Activated CD4-positive, alpha-beta T cell treated with anti-CD3 and anti-CD28 coated beads for 4 hours (primary cell): ENCODE results near the gene BMPR1A.

Experiments
- DNase-seq, 2 donors: peaks; one replicate each; pipeline ENCODE4 v3.0.0-alpha.2; 2020

BMPR1A gene

DNA sequence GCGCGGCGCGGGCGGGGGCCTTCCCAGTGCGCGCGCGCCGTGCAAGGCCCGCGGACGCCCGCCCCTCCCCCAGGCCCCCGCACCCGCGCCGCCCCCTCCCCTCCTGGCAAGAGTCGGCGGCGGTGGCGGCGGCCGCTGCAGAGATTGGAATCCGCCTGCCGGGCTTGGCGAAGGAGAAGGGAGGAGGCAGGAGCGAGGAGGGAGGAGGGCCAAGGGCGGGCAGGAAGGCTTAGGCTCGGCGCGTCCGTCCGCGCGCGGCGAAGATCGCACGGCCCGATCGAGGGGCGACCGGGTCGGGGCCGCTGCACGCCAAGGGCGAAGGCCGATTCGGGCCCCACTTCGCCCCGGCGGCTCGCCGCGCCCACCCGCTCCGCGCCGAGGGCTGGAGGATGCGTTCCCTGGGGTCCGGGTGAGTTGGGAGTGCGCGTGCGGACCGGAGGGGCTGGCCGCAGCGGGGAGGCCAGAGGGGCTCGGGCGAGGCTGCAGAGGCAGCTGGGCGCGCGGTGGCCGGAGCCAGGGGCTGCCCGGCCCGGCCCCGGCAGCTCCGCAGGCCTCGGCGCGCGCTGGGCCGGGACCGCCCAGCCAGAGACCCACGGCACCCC lies at the start of gene BMPR1A:
Gene BMPR1A, plus strand, starts transcription at position 109 of the 602 bp plus-strand sequence. CDS start 119,400 bp downstream, outside the sequence.
- no peak for DNase-seq

DNA sequence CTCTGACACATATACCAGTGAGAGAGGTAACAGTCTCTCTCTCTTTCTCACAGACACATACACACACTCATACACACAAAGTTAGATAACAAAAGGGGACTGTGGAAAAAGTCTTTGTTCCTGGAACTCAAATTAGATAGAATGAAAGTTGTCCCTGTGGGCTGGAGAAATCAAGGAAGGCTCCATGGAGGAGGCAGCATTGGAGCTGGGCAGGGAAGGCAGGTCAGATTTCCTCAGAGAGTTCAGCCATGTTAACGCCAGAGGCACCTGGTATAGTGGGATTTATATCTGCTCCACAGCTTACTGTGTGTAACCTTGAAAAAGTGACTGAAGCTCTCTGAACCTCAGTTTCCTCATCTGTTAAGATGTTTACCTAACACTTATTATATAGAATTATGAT lies 49.4 kb upstream of the BMPR1A start:
- no peak for DNase-seq

- DNase-seq, result no peak
Observed at GRCh38 chr10:86707505-86707904, 48.9 kb upstream of the BMPR1A start.

DNA sequence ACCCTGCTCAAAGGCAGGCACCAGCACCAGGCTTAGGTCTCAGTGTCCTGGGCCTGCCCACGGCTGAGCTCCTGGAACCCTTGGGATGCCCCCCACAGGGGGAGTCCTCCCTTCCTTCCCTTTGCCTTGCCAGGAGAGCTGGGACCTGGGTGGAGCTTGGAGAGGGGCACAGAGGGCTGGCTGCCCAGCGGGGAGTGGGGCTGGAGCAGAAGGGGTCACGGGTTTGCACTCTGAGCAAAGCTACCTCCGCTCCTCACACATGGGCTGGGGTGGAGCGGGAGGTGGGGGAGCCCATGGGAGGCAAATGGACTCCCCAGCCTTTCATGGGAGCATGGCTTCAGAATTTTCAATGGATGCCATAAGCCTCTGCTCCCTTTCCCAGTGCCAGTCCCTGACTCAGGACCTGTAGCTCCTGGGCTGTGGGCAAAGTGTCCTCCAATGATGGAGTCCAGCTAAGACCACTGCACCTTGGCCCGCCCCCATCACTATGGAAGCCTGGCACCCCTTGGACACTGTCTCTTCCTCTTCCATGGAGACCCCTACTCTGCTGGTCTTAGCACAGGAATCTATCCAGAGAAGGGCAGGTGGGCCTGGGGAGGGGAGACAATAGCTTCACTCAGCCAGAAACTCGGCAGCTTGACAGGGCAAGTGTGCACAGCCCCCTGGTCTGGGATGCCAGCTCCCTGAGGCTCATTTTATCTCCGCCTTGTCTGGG lies 48.2 kb upstream of the BMPR1A start:
- DNase-seq, result no peak

- DNase-seq, result no peak
Observed at GRCh38 chr10:86708783-86709380, 47.5 kb upstream of the BMPR1A start.

- DNase-seq, result no peak
Observed at GRCh38 chr10:86709396-86710185, 46.8 kb upstream of the BMPR1A start.

DNA sequence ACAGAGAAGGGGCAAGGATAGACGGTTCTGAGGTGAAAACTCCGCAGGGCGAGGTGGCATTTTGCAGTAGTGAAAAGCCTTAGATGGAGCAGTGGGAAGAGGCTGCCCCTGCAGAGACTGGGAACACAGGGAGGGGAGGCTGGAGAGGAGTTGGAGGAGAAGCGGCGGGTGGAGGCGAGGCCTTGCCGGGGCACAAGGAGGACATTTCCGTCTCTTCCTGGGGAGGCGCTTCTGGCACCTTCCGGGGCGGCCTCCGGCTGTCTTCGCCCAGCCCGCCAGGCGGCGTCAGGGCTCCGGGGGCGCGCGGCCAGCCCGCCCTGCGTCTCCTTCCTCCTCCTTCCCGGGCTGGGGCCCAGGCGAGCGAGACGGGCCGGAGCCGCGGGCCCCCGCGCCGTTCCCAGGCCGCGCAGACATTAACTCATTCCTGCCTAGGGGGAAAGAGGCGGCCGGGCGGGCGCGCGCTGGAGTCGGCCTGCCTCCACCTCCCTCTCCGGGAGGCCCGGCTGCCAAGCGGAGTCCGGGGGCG lies 45.4 kb upstream of the BMPR1A start:
- peak; percentile 80 for DNase-seq

DNA sequence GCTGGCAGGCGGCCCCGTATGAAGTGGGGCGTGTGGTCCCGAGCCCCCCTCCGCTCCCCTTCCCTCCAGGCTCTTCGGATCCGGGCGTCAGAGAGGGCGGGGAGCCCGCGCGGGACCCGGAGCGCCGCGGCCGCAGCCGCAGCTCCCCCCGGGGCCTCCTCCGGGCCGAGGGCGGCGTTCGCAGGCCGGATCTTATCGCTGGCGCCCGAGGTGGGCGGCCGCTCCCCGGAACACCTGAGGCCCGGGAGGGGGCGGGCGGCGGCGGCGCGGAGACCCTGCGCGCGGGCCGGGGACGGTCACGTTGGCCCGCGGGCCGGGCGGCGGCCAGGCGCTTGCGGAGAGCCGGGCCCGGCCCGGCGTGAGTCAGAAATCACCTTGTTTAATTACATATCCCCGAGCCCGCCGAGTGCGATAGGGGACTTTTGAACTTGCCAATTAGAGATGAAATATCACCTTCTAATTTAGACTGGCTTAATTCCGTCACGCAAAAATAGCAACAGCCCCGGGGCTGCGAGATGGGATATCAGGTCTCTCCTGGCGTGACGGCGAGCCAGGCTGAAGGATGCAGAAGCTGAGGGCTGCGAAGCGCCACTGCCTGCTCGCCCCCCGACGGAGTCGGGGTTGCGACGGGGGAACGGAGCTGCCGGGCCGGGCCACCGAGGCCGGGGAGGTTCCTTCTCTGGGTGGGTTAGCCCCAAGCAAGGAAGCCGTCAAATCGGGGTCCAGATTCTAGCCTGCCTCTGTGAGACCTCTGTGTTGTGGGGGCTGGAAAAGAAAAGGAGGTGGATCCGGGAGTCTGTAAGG lies 44.7 kb upstream of the BMPR1A start:
- DNase-seq, result peak; percentile 44 to 59

DNA sequence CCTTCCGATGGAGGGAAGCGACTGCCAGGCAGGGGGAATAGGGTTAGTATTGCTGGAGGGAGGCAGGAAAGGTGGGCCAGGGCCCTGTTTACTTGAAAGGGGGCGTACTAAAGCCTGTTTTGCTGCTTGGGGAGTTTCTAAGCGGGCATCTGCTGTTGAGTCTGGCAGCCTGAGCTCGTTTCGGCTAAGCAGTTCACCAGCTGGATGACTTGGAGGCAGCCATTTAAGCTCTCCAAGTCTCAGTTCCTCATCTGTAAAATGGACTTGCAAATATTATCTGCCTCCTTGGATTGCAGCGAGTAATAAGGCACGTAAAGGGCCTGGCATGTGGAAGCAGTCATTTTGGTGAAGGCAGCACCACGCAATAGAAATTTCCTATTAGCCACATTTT lies 44.1 kb upstream of the BMPR1A start:
- DNase-seq, result no peak

DNA sequence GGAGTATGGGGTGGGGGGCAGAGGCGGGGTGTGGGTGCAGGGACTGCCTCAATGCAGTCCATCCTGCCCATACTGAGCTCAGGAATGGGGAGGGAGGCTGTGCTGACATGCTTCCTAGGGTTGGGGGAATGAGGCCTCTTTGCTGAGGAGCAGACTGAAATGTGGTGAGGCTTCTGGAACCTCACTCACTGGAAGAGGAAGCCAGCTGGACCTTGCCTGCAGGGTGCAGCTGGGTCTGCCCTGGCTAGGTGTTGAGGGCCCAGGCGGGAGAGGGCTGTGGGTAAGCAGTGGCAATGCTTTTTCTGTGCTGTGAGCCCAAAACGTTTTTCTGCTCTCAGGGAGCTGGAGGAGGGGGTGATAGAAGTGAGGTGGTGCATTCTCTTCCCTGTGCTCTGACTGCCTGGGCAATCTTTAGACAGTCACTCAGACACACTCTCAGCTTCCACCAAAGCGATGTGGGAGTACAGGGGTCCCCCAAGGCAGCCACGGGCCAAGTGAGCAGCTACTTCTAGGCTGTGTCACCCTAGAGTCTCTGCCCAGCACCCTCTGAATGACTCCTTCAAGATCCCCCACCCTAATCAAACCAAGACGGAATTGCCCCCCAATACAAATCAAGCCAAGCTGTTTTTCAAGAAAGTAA lies 41.1 kb upstream of the BMPR1A start:
- no peak for DNase-seq

DNA sequence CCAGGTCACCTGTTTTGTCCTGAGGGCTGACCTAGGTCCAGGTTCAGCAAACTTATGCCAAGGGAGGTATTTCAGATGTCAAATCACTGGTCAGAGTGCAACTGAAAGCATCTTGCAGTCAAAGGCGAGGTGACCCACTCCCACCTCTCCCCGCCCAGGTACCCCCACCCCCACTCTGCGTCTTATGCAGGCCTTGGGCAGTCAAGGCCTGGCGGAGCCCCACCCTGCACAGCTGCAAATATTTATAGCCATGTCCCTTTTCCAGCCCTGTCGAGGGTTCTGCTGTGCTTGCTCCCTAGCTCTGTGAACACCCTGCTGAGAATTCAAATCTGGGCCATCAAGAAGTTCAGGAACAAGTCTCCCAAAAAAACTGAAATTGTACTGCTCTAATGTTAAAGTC lies 40.6 kb upstream of the BMPR1A start:
- no peak for DNase-seq

GRCh38 chr10:86716466-86716865 lies 40.0 kb upstream of the BMPR1A start:
- no peak for DNase-seq

GRCh38 chr10:86718556-86718955 lies 37.9 kb upstream of the BMPR1A start:
- DNase-seq, result no peak

- DNase-seq, result no peak
Observed at GRCh38 chr10:86721232-86721631, 35.2 kb upstream of the BMPR1A start.

DNA sequence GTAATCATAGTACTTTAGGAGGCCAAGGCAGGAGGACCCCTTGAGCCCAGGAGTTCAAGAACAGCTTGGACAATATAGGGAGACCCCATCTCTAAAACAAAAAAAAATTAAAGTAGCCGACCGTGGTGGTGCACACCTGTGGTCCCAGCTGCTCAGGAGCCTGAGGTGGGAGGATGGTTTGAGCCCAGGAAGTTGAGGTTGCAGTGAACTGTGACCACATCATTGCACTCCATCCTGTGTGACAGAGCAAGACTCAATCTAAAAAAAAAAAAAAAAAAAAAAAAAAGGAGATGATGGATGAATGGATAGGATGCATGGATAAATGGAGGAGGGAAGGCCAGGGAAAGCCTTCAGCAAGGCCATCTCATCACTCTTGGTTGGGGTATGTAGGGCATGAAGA lies 33.4 kb upstream of the BMPR1A start:
- no peak for DNase-seq

- DNase-seq, result no peak
Observed at GRCh38 chr10:86724445-86724844, 32.0 kb upstream of the BMPR1A start.

DNA sequence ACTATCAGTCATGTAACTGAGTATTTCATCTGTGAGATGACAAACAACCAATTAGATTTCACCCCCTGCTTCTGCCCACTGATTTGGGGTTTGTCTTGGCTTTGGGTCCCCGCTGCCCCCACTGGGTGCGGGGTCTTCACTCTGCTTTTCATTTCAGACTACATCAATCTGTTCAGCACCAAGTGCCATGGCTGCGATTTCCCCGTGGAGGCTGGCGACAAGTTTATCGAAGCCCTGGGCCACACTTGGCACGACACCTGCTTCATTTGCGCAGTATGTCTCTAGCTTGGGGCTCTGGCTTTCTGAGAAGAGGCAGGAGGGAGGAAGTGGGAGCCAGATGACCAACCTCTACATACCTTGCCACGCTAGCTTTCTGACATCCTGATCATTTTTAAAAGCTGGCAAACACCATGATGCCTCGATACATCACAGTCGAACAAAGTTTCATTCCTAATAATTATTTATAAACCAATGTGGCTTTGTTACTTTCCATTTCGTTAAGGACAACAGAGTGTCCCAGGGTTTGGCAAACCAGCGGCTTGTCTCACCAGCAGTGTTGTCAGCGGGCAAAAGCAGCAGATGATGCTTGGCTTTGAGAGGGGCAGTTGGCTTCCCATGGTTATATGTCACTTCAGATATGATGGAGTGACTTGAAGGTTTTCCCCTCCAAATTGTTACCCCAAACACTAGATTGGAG lies 30.3 kb upstream of the BMPR1A start:
- DNase-seq, result no peak

- no peak for DNase-seq
Observed at GRCh38 chr10:86726677-86726999, 29.8 kb upstream of the BMPR1A start.

- no peak for DNase-seq
Observed at GRCh38 chr10:86727470-86727869, 28.9 kb upstream of the BMPR1A start.

- no peak for DNase-seq
Observed at GRCh38 chr10:86728056-86728455, 28.4 kb upstream of the BMPR1A start.

DNA sequence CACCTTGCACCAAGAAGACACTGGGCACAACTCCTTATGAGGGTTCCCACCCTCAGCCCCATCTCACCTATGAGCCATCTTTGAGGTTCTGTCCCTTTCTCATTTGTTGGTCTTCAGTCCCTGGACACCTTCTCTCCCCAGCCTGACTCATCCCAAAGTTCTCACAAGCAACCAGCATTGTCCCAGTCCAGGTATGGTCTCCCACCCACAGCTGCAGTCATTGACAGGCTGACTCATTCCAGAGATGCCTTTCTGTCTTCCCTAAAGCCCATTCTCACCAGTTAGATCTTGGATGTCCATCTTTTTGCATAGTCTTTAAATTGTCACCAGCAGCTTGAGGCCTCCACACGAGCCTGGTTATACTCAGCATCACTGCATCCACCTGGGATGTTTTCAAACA lies 26.7 kb upstream of the BMPR1A start:
- DNase-seq, result no peak

DNA sequence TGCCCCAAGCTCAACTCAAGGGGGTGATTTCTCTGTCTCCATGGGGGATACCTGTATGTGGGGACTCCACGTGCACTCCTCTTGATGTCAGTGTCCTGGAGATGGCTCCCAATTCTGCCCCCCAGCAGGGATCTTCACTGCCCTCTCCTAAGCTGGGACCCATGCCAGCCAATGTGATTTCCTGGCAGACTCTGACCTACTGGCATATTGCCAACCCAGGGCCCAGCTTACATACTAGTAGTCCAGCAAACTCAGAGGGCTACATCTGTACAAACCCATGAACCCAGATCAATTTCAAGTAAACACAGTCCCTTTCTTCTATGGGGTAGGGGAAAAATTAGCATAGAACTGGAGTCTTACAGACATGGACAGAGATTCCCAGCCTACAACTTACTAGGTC lies 26.2 kb upstream of the BMPR1A start:
- DNase-seq, result no peak
